HUDEP-2 (cell line): Measurements from ENCODE around the gene AMN.
"Not testable (repeated sequence)": the region's sequence is repeated elsewhere in the genome, so short reads cannot be mapped to it uniquely, and the experiment has no call there.

ENCODE experiments used
- DNase-seq, 76 experiments: peaks; one replicate each; lab custom pipeline; 2025; ENCODE audit not compliant: unreplicated experiment in 76 of 76; lab: John Stamatoyannopoulos, UW

The AMN gene

GRCh38 chr14:102911991-102912761 is 10.3 kb upstream of the AMN start:
- DNase-seq = no peak

- DNase-seq = no peak
Measured at GRCh38 chr14:102913341-102914211, 8.9 kb upstream of the AMN start.

GRCh38 chr14:102914474-102915291 is 7.8 kb upstream of the AMN start:
- no peak for DNase-seq

- DNase-seq = no peak
Measured at GRCh38 chr14:102915292-102916110, 7.0 kb upstream of the AMN start.

GRCh38 chr14:102916347-102917055 is 6.0 kb upstream of the AMN start:
- no peak for DNase-seq

- DNase-seq = no peak
Measured at GRCh38 chr14:102917056-102917385, 5.4 kb upstream of the AMN start.

GRCh38 chr14:102917469-102918211 is 4.8 kb upstream of the AMN start:
- peak in 27 of 76 experiments; percentile 2 to 44 (median 19) for DNase-seq

GRCh38 chr14:102918438-102918837 is 4.0 kb upstream of the AMN start:
- no peak for DNase-seq

- no peak for DNase-seq
Measured at GRCh38 chr14:102920273-102920997, 2.0 kb upstream of the AMN start.

GRCh38 chr14:102920998-102921304 is 1.5 kb upstream of the AMN start:
- DNase-seq = no peak

- DNase-seq = no peak
Measured at GRCh38 chr14:102923201-102923924, 900 bp downstream of the AMN start.

- DNase-seq = no peak
Measured at GRCh38 chr14:102923925-102924486, 1.5 kb downstream of the AMN start.

GRCh38 chr14:102924632-102925588 is 2.4 kb downstream of the AMN start:
- no peak for DNase-seq

- DNase-seq = no peak
Measured at GRCh38 chr14:102925646-102926045, 3.2 kb downstream of the AMN start.

GRCh38 chr14:102926104-102926503 is 3.6 kb downstream of the AMN start:
- no peak for DNase-seq

- DNase-seq = not testable (repeated sequence)
Measured at GRCh38 chr14:102926840-102927239, 4.4 kb downstream of the AMN start.
